IMR-90 (cell line): ENCODE data around the gene GRIA4. TPM values are rescaled to one million over a fixed set of nuclear protein-coding genes. Genes with fewer than 3 reads are reported as not detected.

ENCODE experiments used
- ATAC-seq: fragments of 200-7000 bp; cut with Tn5 transposase; 2 replicates; pipeline ENCODE4 v1.9.1; 2020; ENCODE audit warnings: low read depth, mild to moderate bottlenecking, moderate library complexity
- Bru-seq: library from RNA; stranded (reverse); fragments of 400-500 nt; gene quantifications from one replicate; lab custom pipeline; 2021; lab: Mats Ljungman, UMichigan
- BruChase-seq, 2 experiments: library from RNA; stranded (reverse); fragments of 400-500 nt; gene quantifications; one replicate each; lab custom pipeline; 2021; lab: Mats Ljungman, UMichigan
- BruUV-seq: library from RNA; stranded (reverse); fragments of 400-500 nt; replicated peaks from 2 replicates; lab custom pipeline; 2021; lab: Mats Ljungman, UMichigan
- CTCF ChIA-PET: fragments of 300-600 bp; formaldehyde crosslinking; extraction: SDS; loops from one replicate; lab custom pipeline; 2021; ENCODE audit warnings: antibody characterized with exemption; lab: Yijun Ruan, JAX
- POLR2A ChIA-PET: fragments of 300-600 bp; sonication (Branson Sonifier 250); formaldehyde crosslinking; loops from one replicate; lab custom pipeline; 2022; ENCODE audit warnings: antibody characterized with exemption; ENCODE audit not compliant: unreplicated experiment; lab: Charles Lee
- DNase-seq: peaks from one replicate; pipeline ENCODE4 v3.0.0; 2013
- H2AFZ ChIP-seq: replicated peaks from 2 replicates; pipeline ENCODE3; 2013; ENCODE audit warnings: low read length, mild to moderate bottlenecking; ENCODE audit not compliant: poor library complexity
- H2AK5ac ChIP-seq: 2 replicates; pipeline ENCODE4 v1.6.1; 2013; ENCODE audit warnings: low read depth, low read length, inconsistent platforms
- H2AK9ac ChIP-seq: replicated peaks from 2 replicates; pipeline ENCODE3; 2013; ENCODE audit warnings: mild to moderate bottlenecking, low read depth, low read length, moderate library complexity; ENCODE audit not compliant: poor library complexity
- H2BK120ac ChIP-seq: 2 replicates; pipeline ENCODE4 v1.6.1; 2013; ENCODE audit warnings: low read depth, low read length, inconsistent platforms
- H2BK15ac ChIP-seq: 3 replicates; pipeline ENCODE4 v1.6.1; 2013; ENCODE audit warnings: low read depth, low read length, inconsistent platforms
- H2BK20ac ChIP-seq: 2 replicates; pipeline ENCODE4 v1.6.1; 2013; ENCODE audit warnings: low read depth, mild to moderate bottlenecking, inconsistent platforms, low read length, moderate library complexity
- H2BK5ac ChIP-seq: 2 replicates; pipeline ENCODE4 v1.6.1; 2013; ENCODE audit warnings: mild to moderate bottlenecking, low read depth, low read length, inconsistent platforms; ENCODE audit not compliant: poor library complexity, severe bottlenecking
- H3K14ac ChIP-seq: replicated peaks from 2 replicates; pipeline ENCODE4 v1.6.1; 2013; ENCODE audit warnings: low read depth, low read length, inconsistent platforms
- H3K18ac ChIP-seq: 2 replicates; pipeline ENCODE4 v1.6.1; 2013; ENCODE audit warnings: low read depth, low read length, control low read depth
- H3K23ac ChIP-seq: 2 replicates; pipeline ENCODE4 v1.6.1; 2013; ENCODE audit warnings: low read depth, low read length, inconsistent platforms
- H3K27ac ChIP-seq: 2 replicates; pipeline ENCODE4 v1.5.1; 2013; ENCODE audit warnings: mild to moderate bottlenecking, control low read depth, low read length; ENCODE audit not compliant: insufficient read depth
- H3K27me3 ChIP-seq: 2 replicates; pipeline ENCODE4 v1.6.1; 2013; ENCODE audit warnings: low read length; ENCODE audit not compliant: control insufficient read depth, insufficient read depth
- H3K36me3 ChIP-seq: 2 replicates; pipeline ENCODE4 v1.6.1; 2013; ENCODE audit warnings: low read length, mixed read lengths; ENCODE audit not compliant: control insufficient read depth, insufficient read depth
- H3K4ac ChIP-seq: 2 replicates; pipeline ENCODE4 v1.6.1; 2013; ENCODE audit warnings: low read depth, low read length, inconsistent platforms
- H3K4me1 ChIP-seq: 2 replicates; pipeline ENCODE4 v1.6.1; 2013; ENCODE audit warnings: low read length, mixed read lengths; ENCODE audit not compliant: control insufficient read depth, insufficient read depth
- H3K4me2 ChIP-seq: 2 replicates; pipeline ENCODE4 v1.6.1; 2013; ENCODE audit warnings: low read depth, mild to moderate bottlenecking, control low read depth, low read length, moderate library complexity
- H3K4me3 ChIP-seq: 2 replicates; pipeline ENCODE4 v1.5.1; 2013; ENCODE audit warnings: low read depth, mild to moderate bottlenecking, control low read depth, low read length, moderate library complexity; ENCODE audit not compliant: insufficient read depth
- H3K56ac ChIP-seq: 2 replicates; pipeline ENCODE4 v1.6.1; 2013; ENCODE audit warnings: low read length, inconsistent platforms; ENCODE audit not compliant: insufficient read depth; ENCODE audit errors: extremely low read depth
- H3K79me1 ChIP-seq, 2 experiments: 2 replicates each; pipeline ENCODE4 v1.6.1; 2013; ENCODE audit warnings: low read length in 2 of 2, inconsistent platforms in 1 of 2, low read depth in 1 of 2
- H3K9ac ChIP-seq: 2 replicates; pipeline ENCODE4 v1.6.1; 2013; ENCODE audit warnings: low read depth, low read length, control low read depth
- H3K9me1 ChIP-seq: 2 replicates; pipeline ENCODE4 v1.6.1; 2013; ENCODE audit warnings: low read length, inconsistent platforms; ENCODE audit not compliant: insufficient read depth
- H3K9me3 ChIP-seq: 2 replicates; pipeline ENCODE4 v1.6.1; 2013; ENCODE audit warnings: low read length; ENCODE audit not compliant: control insufficient read depth, insufficient read depth
- H4K20me1 ChIP-seq: 2 replicates; pipeline ENCODE4 v1.6.1; 2013; ENCODE audit warnings: low read length, inconsistent platforms; ENCODE audit not compliant: insufficient read depth
- H4K5ac ChIP-seq: 2 replicates; pipeline ENCODE4 v1.6.1; 2013; ENCODE audit warnings: mild to moderate bottlenecking, low read depth, low read length, control low read depth
- H4K8ac ChIP-seq, 2 experiments: 2 replicates each; pipeline ENCODE4 v1.6.1; 2013; ENCODE audit warnings: low read depth in 2 of 2, low read length in 2 of 2, control low read depth in 1 of 2, inconsistent platforms in 1 of 2
- H4K91ac ChIP-seq: 2 replicates; pipeline ENCODE4 v1.6.1; 2013; ENCODE audit warnings: low read depth, low read length, inconsistent platforms; ENCODE audit not compliant: insufficient read depth
- MAFK ChIP-seq: IDR thresholded peaks from 2 replicates; pipeline ENCODE4 v1.6.1; 2012; ENCODE audit warnings: low read depth, low read length, improper control_type of control experiment
- RAD21 ChIP-seq: IDR thresholded peaks from 2 replicates; pipeline ENCODE4 v1.6.1; 2012; ENCODE audit warnings: low read length, improper control_type of control experiment
- WGBS, 2 experiments: methylation state at CpG; one replicate each; pipeline versions ENCODE4 v1.1.5 to v1.1.7; 2013; ENCODE audit warnings: missing lambda C conversion rate in 2 of 2; ENCODE audit not compliant: insufficient read length in 1 of 2; ENCODE audit errors: extremely low coverage in 2 of 2; 5-methylcytosine and 5-hydroxymethylcytosine counted together
- dilution Hi-C: fragments of 300-500 bp; cut with HindIII; formaldehyde crosslinking; loops from one replicate; pipeline ENCODE4 v1.14.3; 2018; ENCODE audit warnings: low sequenced_read_pairs; ENCODE audit not compliant: unreplicated experiment
- in situ Hi-C: fragments of 300-500 bp; cut with MboI; formaldehyde crosslinking; loops from 3 replicates; pipeline ENCODE4 v1.14.3; 2019; ENCODE audit warnings: low sequenced_read_pairs, inconsistent platforms, mixed read lengths
- intact Hi-C: fragments of 100-400 bp; cut with micrococcal nuclease; formaldehyde crosslinking; loops from 2 replicates; pipeline ENCODE4 v1.10.0; 2022
- long read RNA-seq: library from polyadenylated mRNA; unstranded; transcript quantifications from one replicate; pipeline ENCODE4 v2.0.0, GENCODE V29; 2021; ENCODE audit not compliant: unreplicated experiment
- polyA plus RNA-seq, 3 experiments: library from polyadenylated mRNA; depleted of rRNA; stranded (reverse); fragments of >200 nt; gene quantifications; 2 replicates each; pipeline ENCODE4 v1.2.3, GENCODE V29; 2012; ENCODE audit warnings: low replicate concordance in 1 of 3
- total RNA-seq: library from RNA; depleted of rRNA; stranded (reverse); fragments of >200 nt; gene quantifications from 2 replicates; pipeline ENCODE4 v1.2.3, GENCODE V29; 2012; rRNA removed

GRIA4 gene
- total RNA-seq (0.36 and 0.56 TPM in 2 replicates), polyA plus RNA-seq (2012; rRNA removed) (0.14 and 1.0 TPM in 2 replicates), Bru-seq, nascent RNA (percentile 27 among the genes with signal in this experiment), BruChase-seq, experiment 1, labeled RNA remaining after a 6-hour chase (percentile 22 among the genes with signal in this experiment), BruChase-seq, experiment 2, labeled RNA remaining after a 2-hour chase (percentile 28 among the genes with signal in this experiment)
- polyA plus RNA-seq (2012; cell fraction: cytosol; rRNA removed): 0.02 and 0.12 TPM in 2 replicates
- polyA plus RNA-seq (2012; cell fraction: nucleus; rRNA removed; ENCODE audit: low replicate concordance): 0.03 and 0.14 TPM in 2 replicates
- long read RNA-seq, partial matches to known transcripts: 0 of 1 reads
- long read RNA-seq, other reads (novel, unspliced or antisense): 1 of 1 reads

- Histone ChIP-seq H3K9me1 (0 out of 2 replicates have a peak, but pooled peaks cover 4% of the 10 kb centered on the region), H3K36me3 (no peaks in the 10 kb centered on the region), H3K56ac (no peak within 1 kb of the TSS), H3K27ac (peak within 1 kb of the TSS; percentile 10; the same call in 1 of the 2 replicates), H2AK5ac (no peak within 1 kb of the TSS), H2BK20ac (no peak within 1 kb of the TSS), H2BK120ac (peak within 1 kb of the TSS; percentile 50), H3K4ac (peak within 1 kb of the TSS; percentile 57), H2BK15ac (no peak within 1 kb of the TSS), H3K14ac (peak within 1 kb of the TSS; percentile 57; the same call in 1 of the 2 replicates), H3K23ac (peak within 1 kb of the TSS; percentile 83), H4K91ac (no peak within 1 kb of the TSS), H3K79me1 (peaks cover 0 to 7% of the 10 kb centered on the region in 2 experiments; a peak in 1 of 4 replicates), H4K8ac (no peak within 1 kb of the TSS; a peak in 1 of 4 replicates), H3K18ac (no peak within 1 kb of the TSS), H3K4me1 (no peaks in the 10 kb centered on the region), H3K4me3 (peak within 1 kb of the TSS; percentile 53), H4K5ac (no peak within 1 kb of the TSS), H3K9ac (peak within 1 kb of the TSS; percentile 63), H3K9me3 (no peaks in the 10 kb centered on the region), H3K27me3 (no peaks in the 10 kb centered on the region), H2BK5ac (no peak within 1 kb of the TSS), H3K4me2 (peak within 1 kb of the TSS; percentile 98), H4K20me1 (no peaks in the 10 kb centered on the region), H2AK9ac (no peak within 1 kb of the TSS), H2AFZ (peak within 1 kb of the TSS; percentile 97)
- dilution Hi-C loops (no loop called here), in situ Hi-C loops (no loop called here), intact Hi-C loops (loop anchor here (2.0 to 5.0 kb wide), 3 partner anchors 252 to 643 kb away; partner anchors contain the start of gene CASP1)
- CTCF ChIA-PET: no interaction called here
- no TSS peak for BruUV-seq
- 4% methylated on average over 5 of the region's 54 CpGs; no CpG with 5 or more reads in 1 of the 2 experiments for WGBS, 2 experiments
- DNase-seq: peak; percentile 74
- peak; percentile 89 for ATAC-seq
- 0 out of 2 replicates have a peak, but pooled peaks have one; percentile 7 for TF ChIP-seq RAD21
- no peak for TF ChIP-seq MAFK
- POLR2A ChIA-PET: no interaction called here
Measured at GRCh38 chr11:105609832-105610781, at the start of gene GRIA4. GRIA4 (plus strand) TSS chr11:105610073; CDS start chr11:105610998, 925 bp downstream.
